Breast epithelium (tissue), 3 donors: ENCODE results near the gene PLXNC1.

Source experiments
- CTCF ChIP-seq, 3 donors: fragments of 450-650 bp; IDR thresholded peaks; one replicate each; pipeline ENCODE4 v1.5.1; 2016 to 2017; ENCODE audit warnings: antibody characterized with exemption in 3 of 3, mild to moderate bottlenecking in 3 of 3, moderate library complexity in 3 of 3
- POLR2A ChIP-seq: fragments of 450-650 bp; IDR thresholded peaks from one replicate; pipeline ENCODE4 v1.6.1; 2016; ENCODE audit warnings: antibody characterized with exemption, mild to moderate bottlenecking, moderate library complexity
- POLR2AphosphoS5 ChIP-seq, 3 donors: sonication (generic); formaldehyde crosslinking; IDR thresholded peaks; one replicate each; pipeline ENCODE4 v1.6.1; 2017; ENCODE audit warnings: antibody characterized with exemption in 3 of 3

- TF ChIP-seq CTCF (IDR thresholded peaks at IDR 0.05), result no peak
- no peak for TF ChIP-seq POLR2A
- TF ChIP-seq POLR2AphosphoS5 (IDR thresholded peaks at IDR 0.05), result no peak
Measured at GRCh38 chr12:94242901-94243300, 94.5 kb downstream of the PLXNC1 start.
